Measurements from ENCODE around the gene HYDIN.

- TF ChIP-seq POLR2A (IDR thresholded peaks at IDR 0.05; ENCODE audit: borderline replicate concordance, extremely low read depth, insufficient read depth, insufficient read length) = no peak
- TF ChIP-seq EZH2 (IDR thresholded peaks at IDR 0.05) = no peak
- TF ChIP-seq, protein P1, sequence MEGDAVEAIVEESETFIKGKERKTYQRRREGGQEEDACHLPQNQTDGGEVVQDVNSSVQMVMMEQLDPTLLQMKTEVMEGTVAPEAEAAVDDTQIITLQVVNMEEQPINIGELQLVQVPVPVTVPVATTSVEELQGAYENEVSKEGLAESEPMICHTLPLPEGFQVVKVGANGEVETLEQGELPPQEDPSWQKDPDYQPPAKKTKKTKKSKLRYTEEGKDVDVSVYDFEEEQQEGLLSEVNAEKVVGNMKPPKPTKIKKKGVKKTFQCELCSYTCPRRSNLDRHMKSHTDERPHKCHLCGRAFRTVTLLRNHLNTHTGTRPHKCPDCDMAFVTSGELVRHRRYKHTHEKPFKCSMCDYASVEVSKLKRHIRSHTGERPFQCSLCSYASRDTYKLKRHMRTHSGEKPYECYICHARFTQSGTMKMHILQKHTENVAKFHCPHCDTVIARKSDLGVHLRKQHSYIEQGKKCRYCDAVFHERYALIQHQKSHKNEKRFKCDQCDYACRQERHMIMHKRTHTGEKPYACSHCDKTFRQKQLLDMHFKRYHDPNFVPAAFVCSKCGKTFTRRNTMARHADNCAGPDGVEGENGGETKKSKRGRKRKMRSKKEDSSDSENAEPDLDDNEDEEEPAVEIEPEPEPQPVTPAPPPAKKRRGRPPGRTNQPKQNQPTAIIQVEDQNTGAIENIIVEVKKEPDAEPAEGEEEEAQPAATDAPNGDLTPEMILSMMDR (IDR thresholded peaks at IDR 0.05 in 2 of 3, conservative IDR thresholded peaks at IDR 0.05 in 1 of 3; ENCODE audit: borderline replicate concordance in 1 of 3, insufficient read depth in 1 of 3, low read depth in 2 of 3, low read length in 2 of 3) = peak in 2 of 3 experiments; percentile 48 to 50; a peak in 4 of 6 replicates
- no peak for TF ChIP-seq REST (IDR thresholded peaks at IDR 0.05; ENCODE audit: low read depth)
Observed at GRCh38 chr16:70808371-70808770, 422.2 kb downstream of the HYDIN start.
